Right lobe of liver (tissue), 6 donors: ENCODE data around the gene REM2. TPM values are rescaled to one million over a fixed set of nuclear protein-coding genes. Genes with fewer than 3 reads are reported as not detected.

Source experiments
- ATAC-seq, 4 donors: fragments of 200-7000 bp; cut with Tn5 transposase; one replicate each; pipeline ENCODE4 v1.9.1; 2020; ENCODE audit warnings: mild to moderate bottlenecking in 4 of 4, moderate library complexity in 4 of 4
- DNase-seq, 3 donors: peaks; one replicate each; pipeline ENCODE4 v3.0.0-alpha.2; 2020
- H3K27ac ChIP-seq, 3 donors: fragments of 200-600 bp; one replicate each; pipeline ENCODE4 v1.8.0; 2022
- H3K27me3 ChIP-seq, 2 donors: fragments of 200-600 bp; one replicate each; pipeline ENCODE4 v1.8.0; 2022
- H3K36me3 ChIP-seq, 4 donors: fragments of 200-600 bp; sonication (generic) in 1 of 4; one replicate each; pipeline versions ENCODE4 v1.5.1 to v1.8.0; 2017 to 2022; ENCODE audit warnings: control low read depth in 1 of 4
- H3K4me1 ChIP-seq, 4 donors: fragments of 200-600 bp; sonication (generic) in 1 of 4; one replicate each; pipeline versions ENCODE4 v1.5.1 to v1.8.0; 2017 to 2022; ENCODE audit warnings: control low read depth in 1 of 4
- H3K4me3 ChIP-seq, 3 donors: fragments of 200-600 bp; one replicate each; pipeline ENCODE4 v1.8.0; 2022
- H3K9me3 ChIP-seq, 4 donors: fragments of 200-600 bp; sonication (generic) in 1 of 4; one replicate each; pipeline versions ENCODE4 v1.5.1 to v1.8.0; 2017 to 2022; ENCODE audit warnings: control low read depth in 1 of 4
- POLR2A ChIP-seq: fragments of 450-650 bp; IDR thresholded peaks from one replicate; pipeline ENCODE4 v1.6.1; 2017; ENCODE audit warnings: antibody characterized with exemption, mild to moderate bottlenecking
- WGBS: methylation state at CpG from one replicate; pipeline ENCODE4 v1.1.6; 2018; ENCODE audit warnings: low coverage, low lambda C conversion rate; ENCODE audit not compliant: insufficient coverage; ENCODE audit errors: missing lambda C conversion rate; 5-methylcytosine and 5-hydroxymethylcytosine counted together
- intact Hi-C, 2 donors: fragments of 100-400 bp; cut with DNase I; formaldehyde crosslinking; loops; one replicate each; pipeline versions ENCODE4 v1.11.2 to v1.14.1; 2022
- total RNA-seq, 6 experiments: library from RNA; depleted of rRNA in 2 of 6; stranded (reverse); fragments of >200 nt in 2 of 6; fragmentation: NEBNext Ultra II Directional in 3 of 6; extraction: Animal tissue kit (Norgen Biotek cat#: 25700) in 3 of 6; gene quantifications; one replicate each; pipeline versions ENCODE4 v1.1.0 to v1.2.4, GENCODE V29; 2016 to 2023
- TF ChIP-seq, protein P1 (sequence below), 4 donors: fragments of 200-600 bp in 3 of 4; fragments of 450-650 bp in 1 of 4; IDR thresholded peaks; one replicate each; pipeline versions ENCODE4 v1.5.1 to v1.8.0; 2016 to 2022; ENCODE audit warnings: antibody characterized with exemption in 4 of 4, mild to moderate bottlenecking in 2 of 4
- donor health status: DM: no; HTN: yes; CAD: no.
- donor health status: DM: no; HTN: no; CAD: no.
- donor health status: DM: no; HTN: no; CAD: no.
- donor health status: DM: no; HTN: yes; CAD: no.
- donor health status: DM: no; HTN: yes; CAD: no.

REM2 gene
- total RNA-seq, 6 experiments from 2014 or later = 0.10 to 0.12 TPM; not detected in 4

DNA sequence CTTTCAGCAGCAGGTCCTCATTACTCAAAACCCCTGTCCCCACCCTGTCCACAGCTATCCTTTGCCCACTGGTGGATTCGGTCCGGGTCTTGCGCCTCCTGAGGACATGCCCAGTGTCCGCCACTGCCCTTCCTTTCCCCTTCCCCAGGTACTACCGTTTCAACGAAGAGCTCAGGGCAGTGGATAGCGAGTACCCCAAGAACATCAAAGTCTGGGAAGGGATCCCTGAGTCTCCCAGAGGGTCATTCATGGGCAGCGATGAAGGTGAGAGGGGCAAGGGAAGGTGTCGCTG lies 38.0 kb upstream of the REM2 start:
- 82% methylated on average over 5 of the region's 9 CpGs for WGBS
- Histone ChIP-seq H3K9me3 (no peaks in the 10 kb centered on the region), H3K27me3 (no peaks in the 10 kb centered on the region), H3K4me1 (no peaks in the 10 kb centered on the region), H3K4me3 (no peak overlapping the region), H3K27ac (no peak overlapping the region), H3K36me3 (peaks cover 0 to 8% (median 1%) of the 10 kb centered on the region in 4 donors)
- ATAC-seq (no peak), DNase-seq (no peak)
- intact Hi-C loops = no loop called here
- TF ChIP-seq POLR2A = no peak
- TF ChIP-seq, protein P1, sequence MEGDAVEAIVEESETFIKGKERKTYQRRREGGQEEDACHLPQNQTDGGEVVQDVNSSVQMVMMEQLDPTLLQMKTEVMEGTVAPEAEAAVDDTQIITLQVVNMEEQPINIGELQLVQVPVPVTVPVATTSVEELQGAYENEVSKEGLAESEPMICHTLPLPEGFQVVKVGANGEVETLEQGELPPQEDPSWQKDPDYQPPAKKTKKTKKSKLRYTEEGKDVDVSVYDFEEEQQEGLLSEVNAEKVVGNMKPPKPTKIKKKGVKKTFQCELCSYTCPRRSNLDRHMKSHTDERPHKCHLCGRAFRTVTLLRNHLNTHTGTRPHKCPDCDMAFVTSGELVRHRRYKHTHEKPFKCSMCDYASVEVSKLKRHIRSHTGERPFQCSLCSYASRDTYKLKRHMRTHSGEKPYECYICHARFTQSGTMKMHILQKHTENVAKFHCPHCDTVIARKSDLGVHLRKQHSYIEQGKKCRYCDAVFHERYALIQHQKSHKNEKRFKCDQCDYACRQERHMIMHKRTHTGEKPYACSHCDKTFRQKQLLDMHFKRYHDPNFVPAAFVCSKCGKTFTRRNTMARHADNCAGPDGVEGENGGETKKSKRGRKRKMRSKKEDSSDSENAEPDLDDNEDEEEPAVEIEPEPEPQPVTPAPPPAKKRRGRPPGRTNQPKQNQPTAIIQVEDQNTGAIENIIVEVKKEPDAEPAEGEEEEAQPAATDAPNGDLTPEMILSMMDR (IDR thresholded peaks at IDR 0.05) = no peak

GRCh38 chr14:22845821-22846625 lies 37.0 kb upstream of the REM2 start:
- DNase-seq = peak in 1 of 3 donors; percentile 53
- ATAC-seq = no peak
- Histone ChIP-seq H3K9me3 (no peaks in the 10 kb centered on the region), H3K36me3 (peaks cover 0 to 8% (median 1%) of the 10 kb centered on the region in 4 donors), H3K27me3 (no peaks in the 10 kb centered on the region), H3K4me3 (no peak overlapping the region), H3K4me1 (no peaks in the 10 kb centered on the region), H3K27ac (no peak overlapping the region)
- intact Hi-C loops = no loop called here
- TF ChIP-seq, protein P1 (IDR thresholded peaks at IDR 0.05) = no peak
- no peak for TF ChIP-seq POLR2A
- WGBS = 80% methylated on average over 5 of the region's 26 CpGs

GRCh38 chr14:22846811-22847307 lies 36.2 kb upstream of the REM2 start:
- Histone ChIP-seq H3K27ac (no peak overlapping the region), H3K9me3 (no peaks in the 10 kb centered on the region), H3K27me3 (no peaks in the 10 kb centered on the region), H3K4me1 (no peaks in the 10 kb centered on the region), H3K36me3 (peaks cover 0 to 8% (median 1%) of the 10 kb centered on the region in 4 donors), H3K4me3 (no peak overlapping the region)
- intact Hi-C loops = no loop called here
- ATAC-seq = no peak
- WGBS = 70% methylated on average over 6 of the region's 11 CpGs
- DNase-seq = peak in 1 of 3 donors; percentile 49
- TF ChIP-seq, protein P1 (IDR thresholded peaks at IDR 0.05) = no peak
- TF ChIP-seq POLR2A = no peak

DNA sequence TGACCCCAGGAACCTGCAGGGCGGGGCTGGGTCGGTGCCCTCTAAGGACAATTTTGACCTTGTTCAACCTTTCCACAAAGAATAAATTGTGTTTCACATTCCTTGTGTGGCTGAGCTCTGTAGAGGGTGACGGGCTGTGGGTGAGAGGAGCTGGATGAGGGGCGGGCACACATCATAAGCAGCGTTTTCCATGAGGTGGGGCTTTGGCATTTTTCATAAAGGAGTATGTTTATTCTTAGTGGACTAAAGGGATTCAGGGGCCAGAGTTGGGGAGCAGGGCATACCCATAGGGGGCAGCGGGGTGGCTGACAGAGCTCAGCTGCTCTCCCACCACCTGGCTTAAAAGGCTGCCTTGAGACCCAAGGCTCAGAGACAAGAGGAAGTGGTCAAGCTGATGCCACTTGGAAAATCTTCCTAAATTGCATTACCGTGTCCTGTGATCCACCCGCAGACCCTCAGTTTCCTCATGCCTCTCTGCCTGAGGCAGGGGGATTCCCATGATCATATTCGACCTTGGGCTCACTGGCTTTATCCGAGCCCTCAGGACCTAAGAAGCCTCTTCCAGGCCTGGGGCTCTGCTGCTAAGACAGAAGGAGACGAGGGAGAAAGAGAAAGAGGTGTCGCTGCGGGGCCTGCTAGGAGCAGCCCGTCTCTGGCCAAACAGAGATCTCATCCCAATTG lies 35.2 kb upstream of the REM2 start:
- no peaks in the 10 kb centered on the region for H3K9me3 ChIP-seq
- peak overlapping the region in 1 of 3 donors; percentile 65 for H3K27ac ChIP-seq
- 41% methylated on average over 6 of the region's 14 CpGs for WGBS
- H3K4me3 ChIP-seq = no peak overlapping the region
- no peak for ATAC-seq
- peak in 1 of 3 donors; percentile 27 for DNase-seq
- intact Hi-C loops = no loop called here
- peaks cover 0 to 8% (median 1%) of the 10 kb centered on the region in 4 donors for H3K36me3 ChIP-seq
- H3K4me1 ChIP-seq = no peaks in the 10 kb centered on the region
- no peak for TF ChIP-seq POLR2A
- TF ChIP-seq, protein P1 (IDR thresholded peaks at IDR 0.05) = no peak
- H3K27me3 ChIP-seq = no peaks in the 10 kb centered on the region
